Colon (tissue), 2 donors: ENCODE results near the gene ANKFN1.

Experiments used
- FAIRE-seq: peaks from 2 replicates; lab custom pipeline; 2012; peaks lifted over from hg19 to GRCh38; lab: Jason Lieb, UNC
- donor health status: control.
- donor health status: control.

Gene ANKFN1

GRCh38 chr17:56506349-56506748 is 353.1 kb downstream of the ANKFN1 start:
- FAIRE-seq, result no peak

GRCh38 chr17:56510554-56511342 is 357.5 kb downstream of the ANKFN1 start:
- no peak for FAIRE-seq

- FAIRE-seq, result no peak
Observed at GRCh38 chr17:56514264-56514663, 361.0 kb downstream of the ANKFN1 start.

- FAIRE-seq, result no peak
Observed at GRCh38 chr17:56514899-56515298, 361.6 kb downstream of the ANKFN1 start.

GRCh38 chr17:56521414-56522141 is 368.3 kb downstream of the ANKFN1 start:
- no peak for FAIRE-seq

- FAIRE-seq, result no peak
Observed at GRCh38 chr17:56523042-56523441, 369.8 kb downstream of the ANKFN1 start.

GRCh38 chr17:56528696-56529095 is 375.4 kb downstream of the ANKFN1 start:
- no peak for FAIRE-seq

- no peak for FAIRE-seq
Observed at GRCh38 chr17:56532926-56533325, 379.7 kb downstream of the ANKFN1 start.

- FAIRE-seq, result no peak
Observed at GRCh38 chr17:56536766-56537165, 383.5 kb downstream of the ANKFN1 start.

GRCh38 chr17:56540836-56541235 is 387.6 kb downstream of the ANKFN1 start:
- FAIRE-seq, result no peak

- no peak for FAIRE-seq
Observed at GRCh38 chr17:56543280-56543679, 390.0 kb downstream of the ANKFN1 start.

- FAIRE-seq, result no peak
Observed at GRCh38 chr17:56545106-56545505, 391.8 kb downstream of the ANKFN1 start.

- no peak for FAIRE-seq
Observed at GRCh38 chr17:56545930-56546329, 392.7 kb downstream of the ANKFN1 start.

GRCh38 chr17:56548661-56549060 is 395.4 kb downstream of the ANKFN1 start:
- FAIRE-seq, result no peak

GRCh38 chr17:56549501-56549900 is 396.2 kb downstream of the ANKFN1 start:
- FAIRE-seq, result no peak

- FAIRE-seq, result no peak
Observed at GRCh38 chr17:56557682-56558081, 404.4 kb downstream of the ANKFN1 start.

GRCh38 chr17:56558088-56558487 is 404.8 kb downstream of the ANKFN1 start:
- no peak for FAIRE-seq
